Stimulated activated CD4-positive, alpha-beta T cell treated with anti-CD3 and anti-CD28 coated beads, Interleukin-4, amount 100 ng/mL, for 48 hours (primary cell): ENCODE results near the gene PHIP.
A peak's percentile ranks its signal among the peaks of the same experiment; 100 is the strongest.
"Not testable (repeated sequence)": the region's sequence is repeated elsewhere in the genome, so short reads cannot be mapped to it uniquely, and the experiment has no call there.

Experiments used
- DNase-seq, 2 donors: peaks; one replicate each; pipeline ENCODE4 v3.0.0-alpha.2; 2020; ENCODE audit warnings: low read depth in 2 of 2

Gene PHIP

GRCh38 chr6:78925317-78925716 is 152.7 kb downstream of the PHIP start:
- DNase-seq = no peak

GRCh38 chr6:78921168-78921567 is 156.9 kb downstream of the PHIP start:
- not testable (repeated sequence) for DNase-seq

DNA sequence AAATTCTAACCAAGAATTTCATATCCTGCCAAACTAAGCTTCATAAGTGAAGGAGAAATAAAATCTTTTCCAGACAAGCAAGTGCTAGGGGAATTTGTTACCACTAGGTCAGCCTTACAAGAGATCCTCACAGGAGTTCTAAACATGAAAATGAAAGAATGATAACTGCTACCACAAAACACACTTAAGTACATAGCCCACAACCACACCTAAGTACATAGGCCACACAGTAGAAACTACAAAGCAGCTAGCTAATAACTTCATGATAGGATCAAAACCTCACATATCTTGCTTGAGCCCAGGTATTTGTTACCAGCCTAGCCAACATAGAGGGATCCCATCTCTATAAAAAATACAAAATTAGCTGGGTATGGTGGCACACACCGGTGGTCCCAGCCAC is 160.3 kb downstream of the PHIP start:
- DNase-seq = no peak

GRCh38 chr6:78916411-78916810 is 161.6 kb downstream of the PHIP start:
- DNase-seq = no peak

GRCh38 chr6:78911218-78911940 is 166.7 kb downstream of the PHIP start:
- no peak for DNase-seq

DNA sequence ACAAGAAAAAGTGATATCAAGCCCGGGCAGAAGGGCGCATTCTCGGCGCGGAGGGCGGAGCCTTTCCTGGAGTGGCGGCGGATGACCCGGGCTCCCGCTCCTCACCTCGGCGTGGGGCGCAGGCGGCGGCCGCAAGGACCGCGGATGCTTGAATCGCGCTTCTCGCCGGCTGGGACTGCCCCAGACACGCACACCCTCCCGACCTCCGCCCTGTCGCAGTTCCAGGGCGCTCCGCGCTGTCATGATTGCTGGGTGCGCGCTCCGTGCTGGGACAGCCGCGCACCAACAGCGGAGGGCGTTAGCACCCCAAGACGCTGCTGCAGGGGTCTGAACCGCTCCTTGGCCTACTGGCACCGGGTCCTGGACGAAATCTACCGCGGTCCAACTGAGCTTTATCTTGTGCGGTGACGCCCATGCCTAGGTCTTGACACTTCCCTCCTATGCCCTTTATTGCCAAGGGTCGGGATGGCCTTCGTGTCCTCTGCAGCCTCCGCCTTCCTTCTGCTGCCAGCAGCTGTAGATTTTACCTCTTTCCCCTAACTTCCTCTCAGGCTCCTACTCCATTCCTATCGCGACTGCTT is 167.4 kb downstream of the PHIP start:
- DNase-seq = peak; percentile 6 to 11

DNA sequence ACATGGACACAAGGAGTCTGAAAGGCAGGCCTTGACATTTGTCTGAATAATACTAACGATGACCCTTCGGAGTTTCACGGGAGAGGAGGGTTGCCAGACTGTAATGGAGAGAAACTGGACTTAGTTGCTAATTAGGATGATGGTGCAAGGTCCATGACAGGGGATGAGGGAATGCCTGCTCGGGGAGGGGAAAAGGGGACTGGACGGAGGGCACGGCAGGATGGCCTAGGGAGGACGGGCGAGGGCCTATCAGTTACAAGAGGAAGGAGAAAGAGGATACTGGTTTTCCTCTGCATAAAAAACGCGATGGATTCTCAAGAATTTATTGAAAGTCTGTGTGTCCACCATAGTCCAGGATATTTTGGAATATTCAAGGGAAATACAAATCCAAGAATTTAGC is 168.0 kb downstream of the PHIP start:
- DNase-seq = no peak

DNA sequence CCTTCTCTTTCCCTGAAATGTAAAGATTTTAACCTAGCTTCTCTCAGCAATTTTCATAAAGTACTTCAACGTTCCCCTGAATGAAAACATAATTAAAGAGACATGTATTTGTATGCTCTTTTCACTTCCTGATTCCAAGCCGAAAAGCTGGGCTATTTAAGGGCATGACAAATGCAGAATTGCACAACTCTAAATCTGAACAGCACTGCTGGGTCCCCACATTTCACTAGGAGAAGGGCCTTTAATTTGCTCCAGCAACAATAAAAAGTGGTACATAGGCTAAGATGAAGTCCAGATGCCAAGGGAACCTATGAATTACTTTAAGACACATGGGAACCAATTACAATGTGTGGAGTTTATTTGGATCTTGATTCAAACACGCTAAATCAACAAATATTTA is 168.7 kb downstream of the PHIP start:
- DNase-seq = no peak

- no peak for DNase-seq
Observed at GRCh38 chr6:78908621-78909020, 169.4 kb downstream of the PHIP start.

- DNase-seq = no peak
Observed at GRCh38 chr6:78896227-78896626, 181.8 kb downstream of the PHIP start.

DNA sequence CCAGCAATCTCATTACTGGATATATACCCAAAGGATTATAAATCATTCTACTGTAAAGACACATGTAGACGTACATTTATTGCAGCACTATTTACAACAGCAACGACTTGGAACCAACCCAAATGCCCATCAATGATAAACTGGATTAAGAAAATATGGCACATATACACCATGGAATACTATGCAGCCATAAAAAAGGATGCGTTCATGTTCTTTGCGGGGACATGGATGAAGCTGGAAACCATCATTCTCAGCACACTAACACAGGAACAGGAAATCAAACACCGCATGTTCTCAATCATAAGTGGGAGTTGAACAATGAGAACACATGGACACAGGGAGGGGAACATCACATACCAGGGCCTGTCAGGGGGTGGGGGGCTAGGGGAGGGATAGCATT is 188.2 kb downstream of the PHIP start:
- DNase-seq = not testable (repeated sequence)
